Activated CD4-positive, alpha-beta T cell treated with anti-CD3 and anti-CD28 coated beads for 48 hours (primary cell): Measurements from ENCODE around the gene SMAD5.

Source experiments
- DNase-seq: peaks from one replicate; pipeline ENCODE4 v3.0.0-alpha.2; 2020

Gene SMAD5

GRCh38 chr5:136228136-136228757, 95.6 kb downstream of the SMAD5 start:
- no peak for DNase-seq

GRCh38 chr5:136230176-136230575, 97.5 kb downstream of the SMAD5 start:
- no peak for DNase-seq

GRCh38 chr5:136232316-136232715, 99.7 kb downstream of the SMAD5 start:
- no peak for DNase-seq
